ENCODE measurements around the gene NLGN4Y. TPM values are rescaled to one million over a fixed set of nuclear protein-coding genes. Genes with fewer than 3 reads are reported as not detected.

The NLGN4Y gene
- total and polyA plus RNA-seq, 4 donors: 2.9 to 5.3 TPM; not detected in 2

DNA sequence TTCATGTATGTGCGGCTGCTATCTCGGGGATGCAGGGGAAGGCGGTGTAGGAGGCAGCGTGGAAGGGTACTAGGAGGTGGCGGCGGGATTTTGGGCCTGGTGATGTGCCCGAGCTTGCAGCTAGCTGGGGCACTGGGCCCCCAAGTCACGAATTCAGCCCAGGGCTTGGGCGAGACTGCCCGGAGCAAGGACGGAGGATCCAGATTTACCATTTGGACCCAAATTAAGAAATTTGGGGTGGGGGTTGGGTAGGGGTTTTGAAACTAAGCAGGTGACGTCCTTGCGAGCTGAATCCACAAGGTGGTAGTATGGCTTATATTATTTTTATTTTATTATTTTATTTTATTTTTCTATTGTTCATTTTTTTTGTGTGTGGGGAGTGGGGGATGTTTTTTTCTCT lies 986 bp downstream of the NLGN4Y start:
- Histone ChIP-seq H3K9me3 (ENCODE audit: control insufficient read depth in 4 of 4, low read length in 3 of 4) (no peaks in the 10 kb centered on the region), H3K27ac (ENCODE audit: low read depth in 1 of 2, low read length in 2 of 2) (no peak overlapping the region), H3K4me1 (ENCODE audit: control insufficient read depth in 4 of 4, insufficient read depth in 4 of 4, low read length in 3 of 4) (peaks cover 0 to 2% (median 0%) of the 10 kb centered on the region in 4 donors), H3K27me3 (ENCODE audit: control insufficient read depth in 4 of 4, insufficient read depth in 4 of 4, low read length in 3 of 4) (no peaks in the 10 kb centered on the region), H3K9ac (ENCODE audit: low read depth in 1 of 2, low read length in 2 of 2) (no peak overlapping the region), H3K4me3 (ENCODE audit: low read depth in 1 of 3, low read length in 3 of 3) (peak overlapping the region in 2 of 3 donors; percentile 36 to 55), H3K36me3 (ENCODE audit: control insufficient read depth in 4 of 4, insufficient read depth in 3 of 4, low read depth in 1 of 4, low read length in 3 of 4) (no peaks in the 10 kb centered on the region)
- no peak for TF ChIP-seq FOXA1 (IDR thresholded peaks at IDR 0.05)
- TF ChIP-seq, protein P1, sequence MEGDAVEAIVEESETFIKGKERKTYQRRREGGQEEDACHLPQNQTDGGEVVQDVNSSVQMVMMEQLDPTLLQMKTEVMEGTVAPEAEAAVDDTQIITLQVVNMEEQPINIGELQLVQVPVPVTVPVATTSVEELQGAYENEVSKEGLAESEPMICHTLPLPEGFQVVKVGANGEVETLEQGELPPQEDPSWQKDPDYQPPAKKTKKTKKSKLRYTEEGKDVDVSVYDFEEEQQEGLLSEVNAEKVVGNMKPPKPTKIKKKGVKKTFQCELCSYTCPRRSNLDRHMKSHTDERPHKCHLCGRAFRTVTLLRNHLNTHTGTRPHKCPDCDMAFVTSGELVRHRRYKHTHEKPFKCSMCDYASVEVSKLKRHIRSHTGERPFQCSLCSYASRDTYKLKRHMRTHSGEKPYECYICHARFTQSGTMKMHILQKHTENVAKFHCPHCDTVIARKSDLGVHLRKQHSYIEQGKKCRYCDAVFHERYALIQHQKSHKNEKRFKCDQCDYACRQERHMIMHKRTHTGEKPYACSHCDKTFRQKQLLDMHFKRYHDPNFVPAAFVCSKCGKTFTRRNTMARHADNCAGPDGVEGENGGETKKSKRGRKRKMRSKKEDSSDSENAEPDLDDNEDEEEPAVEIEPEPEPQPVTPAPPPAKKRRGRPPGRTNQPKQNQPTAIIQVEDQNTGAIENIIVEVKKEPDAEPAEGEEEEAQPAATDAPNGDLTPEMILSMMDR (IDR thresholded peaks at IDR 0.05; ENCODE audit: low read depth, low read length, missing input control): peak; percentile 15
- TF ChIP-seq NR2F2 (IDR thresholded peaks at IDR 0.05): no peak
- DNase-seq (ENCODE audit: low spot score): no peak
- 2% methylated on average over 13 of the region's 13 CpGs for whole genome bisulfite sequencing

DNA sequence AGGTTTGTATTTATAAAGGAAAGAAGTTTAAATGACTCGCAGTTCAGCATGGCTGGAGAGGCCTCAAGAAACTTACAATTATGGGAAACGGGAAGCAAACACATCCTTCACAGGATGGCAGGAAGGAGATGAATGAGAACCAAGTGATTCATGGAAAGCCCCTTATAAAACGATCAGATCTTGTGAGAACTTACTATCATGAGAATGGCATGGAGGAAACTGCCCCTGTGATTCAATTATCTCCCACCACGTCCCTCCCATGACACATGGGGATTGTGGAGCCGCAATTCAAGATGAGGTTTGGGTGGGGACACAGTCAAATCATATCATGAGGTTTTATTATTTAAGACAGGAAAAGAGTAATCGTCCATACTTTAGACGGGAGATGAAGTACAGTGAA lies 4.0 kb downstream of the NLGN4Y start:
- TF ChIP-seq GABPA (IDR thresholded peaks at IDR 0.05 in 1 of 2, conservative IDR thresholded peaks at IDR 0.05 in 1 of 2) (no peak), JUND (IDR thresholded peaks at IDR 0.05) (no peak), HNF4A (conservative IDR thresholded peaks at IDR 0.05) (no peak), EGR1 (IDR thresholded peaks at IDR 0.05; ENCODE audit: low read depth in 2 of 2) (no peak)
- TF ChIP-seq, protein P1 (IDR thresholded peaks at IDR 0.05; ENCODE audit: low read depth, low read length, missing input control): no peak
- TF ChIP-seq, protein P2, sequence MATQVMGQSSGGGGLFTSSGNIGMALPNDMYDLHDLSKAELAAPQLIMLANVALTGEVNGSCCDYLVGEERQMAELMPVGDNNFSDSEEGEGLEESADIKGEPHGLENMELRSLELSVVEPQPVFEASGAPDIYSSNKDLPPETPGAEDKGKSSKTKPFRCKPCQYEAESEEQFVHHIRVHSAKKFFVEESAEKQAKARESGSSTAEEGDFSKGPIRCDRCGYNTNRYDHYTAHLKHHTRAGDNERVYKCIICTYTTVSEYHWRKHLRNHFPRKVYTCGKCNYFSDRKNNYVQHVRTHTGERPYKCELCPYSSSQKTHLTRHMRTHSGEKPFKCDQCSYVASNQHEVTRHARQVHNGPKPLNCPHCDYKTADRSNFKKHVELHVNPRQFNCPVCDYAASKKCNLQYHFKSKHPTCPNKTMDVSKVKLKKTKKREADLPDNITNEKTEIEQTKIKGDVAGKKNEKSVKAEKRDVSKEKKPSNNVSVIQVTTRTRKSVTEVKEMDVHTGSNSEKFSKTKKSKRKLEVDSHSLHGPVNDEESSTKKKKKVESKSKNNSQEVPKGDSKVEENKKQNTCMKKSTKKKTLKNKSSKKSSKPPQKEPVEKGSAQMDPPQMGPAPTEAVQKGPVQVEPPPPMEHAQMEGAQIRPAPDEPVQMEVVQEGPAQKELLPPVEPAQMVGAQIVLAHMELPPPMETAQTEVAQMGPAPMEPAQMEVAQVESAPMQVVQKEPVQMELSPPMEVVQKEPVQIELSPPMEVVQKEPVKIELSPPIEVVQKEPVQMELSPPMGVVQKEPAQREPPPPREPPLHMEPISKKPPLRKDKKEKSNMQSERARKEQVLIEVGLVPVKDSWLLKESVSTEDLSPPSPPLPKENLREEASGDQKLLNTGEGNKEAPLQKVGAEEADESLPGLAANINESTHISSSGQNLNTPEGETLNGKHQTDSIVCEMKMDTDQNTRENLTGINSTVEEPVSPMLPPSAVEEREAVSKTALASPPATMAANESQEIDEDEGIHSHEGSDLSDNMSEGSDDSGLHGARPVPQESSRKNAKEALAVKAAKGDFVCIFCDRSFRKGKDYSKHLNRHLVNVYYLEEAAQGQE (IDR thresholded peaks at IDR 0.05): no peak
- Histone ChIP-seq H3K9ac (ENCODE audit: low read depth in 1 of 2, low read length in 2 of 2) (no peak overlapping the region), H3K36me3 (ENCODE audit: control insufficient read depth in 4 of 4, insufficient read depth in 3 of 4, low read depth in 1 of 4, low read length in 3 of 4) (no peaks in the 10 kb centered on the region), H3K4me1 (ENCODE audit: control insufficient read depth in 4 of 4, insufficient read depth in 4 of 4, low read length in 3 of 4) (peaks cover 0 to 2% (median 0%) of the 10 kb centered on the region in 4 donors), H3K27me3 (ENCODE audit: control insufficient read depth in 4 of 4, insufficient read depth in 4 of 4, low read length in 3 of 4) (no peaks in the 10 kb centered on the region), H3K27ac (ENCODE audit: low read depth in 1 of 2, low read length in 2 of 2) (no peak overlapping the region), H3K4me3 (ENCODE audit: low read depth in 1 of 3, low read length in 3 of 3) (no peak overlapping the region), H3K9me3 (ENCODE audit: control insufficient read depth in 4 of 4, low read length in 3 of 4) (no peaks in the 10 kb centered on the region)
- DNase-seq (ENCODE audit: low spot score): no peak
- 86% methylated on average over 7 of the region's 7 CpGs for WGBS

DNA sequence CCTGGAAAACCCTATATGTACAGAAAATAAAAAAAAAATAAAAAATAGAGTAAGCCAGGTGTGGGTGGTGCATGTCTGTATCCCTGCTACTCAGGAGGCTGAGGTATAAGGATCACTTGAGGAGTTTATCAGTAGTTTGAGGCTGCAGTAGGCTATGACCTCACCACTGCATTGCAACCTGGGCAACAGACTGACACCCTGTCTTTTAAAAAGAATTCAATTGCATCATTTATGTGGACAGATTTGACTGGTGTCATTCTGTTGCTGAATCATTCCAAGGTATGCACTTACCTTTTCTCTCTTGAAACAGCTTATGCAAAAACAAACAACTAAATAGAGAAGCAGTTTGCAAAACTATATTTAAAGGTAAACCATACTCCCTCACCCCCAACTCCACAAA lies 12.4 kb downstream of the NLGN4Y start:
- no peak for DNase-seq (ENCODE audit: low spot score)
- no peak overlapping the region for H3K27ac ChIP-seq (ENCODE audit: low read depth in 1 of 2, low read length in 2 of 2)
- TF ChIP-seq, protein P1 (IDR thresholded peaks at IDR 0.05; ENCODE audit: low read depth, low read length, missing input control): no peak
- TF ChIP-seq NR2F2 (IDR thresholded peaks at IDR 0.05) (no peak), TAF1 (conservative IDR thresholded peaks at IDR 0.05) (no peak), YY1 (IDR thresholded peaks at IDR 0.05) (no peak), GABPA (IDR thresholded peaks at IDR 0.05 in 1 of 2, conservative IDR thresholded peaks at IDR 0.05 in 1 of 2) (no peak), HNF4G (IDR thresholded peaks at IDR 0.05) (no peak)
- TF ChIP-seq, protein P3, sequence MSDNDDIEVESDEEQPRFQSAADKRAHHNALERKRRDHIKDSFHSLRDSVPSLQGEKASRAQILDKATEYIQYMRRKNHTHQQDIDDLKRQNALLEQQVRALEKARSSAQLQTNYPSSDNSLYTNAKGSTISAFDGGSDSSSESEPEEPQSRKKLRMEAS (IDR thresholded peaks at IDR 0.05): no peak
- TF ChIP-seq, protein P2 (IDR thresholded peaks at IDR 0.05): no peak

More for the DNA sequence above, 12.4 kb downstream of the NLGN4Y start:
- no peak overlapping the region for H3K9ac ChIP-seq (ENCODE audit: low read depth in 1 of 2, low read length in 2 of 2)
- H3K4me1 ChIP-seq (ENCODE audit: control insufficient read depth in 4 of 4, insufficient read depth in 4 of 4, low read length in 3 of 4): no peaks in the 10 kb centered on the region
- H3K4me3 ChIP-seq (ENCODE audit: low read depth in 1 of 3, low read length in 3 of 3): no peak overlapping the region
- no peaks in the 10 kb centered on the region for H3K9me3 ChIP-seq (ENCODE audit: control insufficient read depth in 4 of 4, low read length in 3 of 4)
- no peaks in the 10 kb centered on the region for H3K27me3 ChIP-seq (ENCODE audit: control insufficient read depth in 4 of 4, insufficient read depth in 4 of 4, low read length in 3 of 4)
- H3K36me3 ChIP-seq (ENCODE audit: control insufficient read depth in 4 of 4, insufficient read depth in 3 of 4, low read depth in 1 of 4, low read length in 3 of 4): no peaks in the 10 kb centered on the region

Measured in liver (tissue), 9 donors.